GM18505 (cell line): ENCODE measurements around the gene CASZ1.

Experiments
- ATAC-seq: cut with Tn5 transposase; IDR thresholded peaks from one replicate; pipeline ENCODE4 v1.9.1; 2021; ENCODE audit not compliant: unreplicated experiment
- POLR2A ChIP-seq: IDR thresholded peaks from 4 replicates; pipeline ENCODE4 v1.6.1; 2011; ENCODE audit warnings: borderline replicate concordance; ENCODE audit not compliant: insufficient read depth, insufficient read length; ENCODE audit errors: extremely low read depth

The CASZ1 gene

GRCh38 chr1:10663678-10664035, 132.8 kb downstream of the CASZ1 start:
- no peak for ATAC-seq
- no peak for TF ChIP-seq POLR2A

- no peak for ATAC-seq
- TF ChIP-seq POLR2A: no peak
These were observed 133.4 kb downstream of the CASZ1 start for GRCh38 chr1:10662824-10663677.

GRCh38 chr1:10662090-10662688, 134.3 kb downstream of the CASZ1 start:
- no peak for TF ChIP-seq POLR2A
- no peak for ATAC-seq

- ATAC-seq: no peak
- no peak for TF ChIP-seq POLR2A
These were observed 135.0 kb downstream of the CASZ1 start for GRCh38 chr1:10661453-10661852.

- TF ChIP-seq POLR2A: no peak
- ATAC-seq: no peak
These were observed 136.6 kb downstream of the CASZ1 start for GRCh38 chr1:10659646-10660540.

GRCh38 chr1:10659218-10659617, 137.2 kb downstream of the CASZ1 start:
- no peak for TF ChIP-seq POLR2A
- ATAC-seq: no peak

GRCh38 chr1:10658396-10659066, 137.9 kb downstream of the CASZ1 start:
- no peak for TF ChIP-seq POLR2A
- ATAC-seq: no peak

- no peak for ATAC-seq
- TF ChIP-seq POLR2A: no peak
These were observed 139.2 kb downstream of the CASZ1 start for GRCh38 chr1:10657088-10657847.

GRCh38 chr1:10656431-10656830, 140.0 kb downstream of the CASZ1 start:
- ATAC-seq: no peak
- TF ChIP-seq POLR2A: no peak

- no peak for ATAC-seq
- no peak for TF ChIP-seq POLR2A
These were observed 141.4 kb downstream of the CASZ1 start for GRCh38 chr1:10655002-10655401.

GRCh38 chr1:10653370-10654125, 142.9 kb downstream of the CASZ1 start:
- TF ChIP-seq POLR2A: no peak
- no peak for ATAC-seq

- no peak for TF ChIP-seq POLR2A
- no peak for ATAC-seq
These were observed 143.8 kb downstream of the CASZ1 start for GRCh38 chr1:10652626-10653025.

GRCh38 chr1:10651793-10652192, 144.7 kb downstream of the CASZ1 start:
- no peak for TF ChIP-seq POLR2A
- ATAC-seq: no peak
